Effector CD4-positive, alpha-beta T cell (primary cell): ENCODE measurements around the gene COG8.

Experiments
- DNase-seq: peaks from one replicate; pipeline ENCODE4 v3.0.0-alpha.2; 2020

Gene COG8

DNA sequence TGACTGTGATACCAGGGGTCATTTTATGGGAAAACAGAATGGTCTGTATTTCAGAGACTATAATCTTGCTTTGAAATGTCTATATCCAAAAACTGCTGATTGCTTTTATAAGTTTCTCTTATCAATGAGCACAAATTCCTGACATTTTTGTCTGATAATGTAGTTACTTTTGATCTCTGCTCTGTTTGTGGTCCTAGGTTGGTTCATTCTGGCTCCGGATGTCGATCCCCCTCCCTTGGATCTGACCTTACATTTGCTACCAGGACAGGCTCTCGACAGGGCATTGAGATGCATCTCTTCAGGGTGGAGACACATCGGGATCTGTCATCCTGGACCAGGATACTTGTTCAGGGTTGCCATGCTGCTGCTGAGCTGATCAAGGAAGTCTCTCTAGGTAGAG is 55.5 kb downstream of the COG8 start:
- DNase-seq = no peak

DNA sequence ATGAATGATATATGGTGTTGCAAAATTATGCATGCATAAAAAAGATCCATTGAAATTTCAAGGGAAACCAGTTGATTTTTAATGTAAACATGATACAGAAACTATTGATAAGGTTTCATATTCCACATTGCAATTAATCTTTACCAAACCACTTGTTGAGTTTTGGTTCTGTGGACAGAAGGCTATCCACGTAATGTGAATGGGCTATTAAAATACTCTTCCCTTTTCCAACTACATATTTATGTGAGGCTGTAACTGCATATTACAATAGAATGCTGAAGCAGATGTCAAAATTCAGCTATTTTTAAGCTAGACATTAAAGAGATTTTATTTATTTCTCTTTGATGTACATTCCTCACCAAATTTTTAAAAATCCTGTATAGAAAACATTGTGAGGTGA is 62.0 kb downstream of the COG8 start:
- no peak for DNase-seq
